Measurements from ENCODE around the gene CDH20. TPM values are rescaled to one million over a fixed set of nuclear protein-coding genes. Genes with fewer than 3 reads are reported as not detected.

Gene CDH20
- polyA plus RNA-seq, 2 of the 4 experiments (the other 2 are of a cell fraction): not detected

DNA sequence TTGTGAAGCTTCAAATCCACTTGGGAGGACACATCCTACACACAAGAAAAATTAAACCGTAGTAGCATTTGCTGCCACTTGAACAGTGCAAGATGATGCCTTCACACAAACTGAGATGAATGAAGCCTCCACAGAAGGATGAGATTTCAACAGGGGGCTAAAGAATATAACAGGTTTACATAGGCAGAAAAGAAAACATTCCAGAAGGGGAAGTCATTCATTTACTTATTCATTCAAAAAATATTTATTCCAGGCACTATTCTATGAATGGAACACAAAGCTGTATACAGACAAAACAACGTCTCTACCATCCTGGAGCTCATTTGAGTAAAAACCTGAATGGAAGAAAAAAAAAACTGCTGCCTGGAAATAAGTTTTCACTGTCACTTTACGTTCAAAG lies 170.5 kb downstream of the CDH20 start:
- FAIRE-seq (no peak), DNase-seq (ENCODE audit: low read depth in 1 of 2, low spot score in 1 of 2) (no peak), ATAC-seq (no peak)
- Histone ChIP-seq H3K4me2 (no peak overlapping the region), H3K4me3 (no peak overlapping the region), H3K27ac (no peak overlapping the region), H3K4me1 (no peaks in the 10 kb centered on the region), H3K9me3 (no peaks in the 10 kb centered on the region)
- ChIA-PET POLR2A (no interaction called here), CTCF (interaction anchor here (0.6 to 2.9 kb wide), 6 partner anchors 10 to 1598 kb away, joined by 3 to 16 read pairs (median 10); no protein-coding TSS in a partner anchor)
- TF ChIP-seq TFCP2L1 (CRISPR knock-in tag; IDR thresholded peaks at IDR 0.05): no peak
- no peak for TF ChIP-seq MYC (IDR thresholded peaks at IDR 0.05; ENCODE audit: borderline replicate concordance, low read length)
- no peak for TF ChIP-seq GATA3 (IDR thresholded peaks at IDR 0.05; ENCODE audit: borderline replicate concordance)
- TF ChIP-seq, protein P1, sequence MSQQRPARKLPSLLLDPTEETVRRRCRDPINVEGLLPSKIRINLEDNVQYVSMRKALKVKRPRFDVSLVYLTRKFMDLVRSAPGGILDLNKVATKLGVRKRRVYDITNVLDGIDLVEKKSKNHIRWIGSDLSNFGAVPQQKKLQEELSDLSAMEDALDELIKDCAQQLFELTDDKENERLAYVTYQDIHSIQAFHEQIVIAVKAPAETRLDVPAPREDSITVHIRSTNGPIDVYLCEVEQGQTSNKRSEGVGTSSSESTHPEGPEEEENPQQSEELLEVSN (IDR thresholded peaks at IDR 0.05; ENCODE audit: borderline replicate concordance, low read depth): no peak
- no peak for TF ChIP-seq RCOR1 (IDR thresholded peaks at IDR 0.05; ENCODE audit: low read depth, low read length)
- TF ChIP-seq, protein P2, sequence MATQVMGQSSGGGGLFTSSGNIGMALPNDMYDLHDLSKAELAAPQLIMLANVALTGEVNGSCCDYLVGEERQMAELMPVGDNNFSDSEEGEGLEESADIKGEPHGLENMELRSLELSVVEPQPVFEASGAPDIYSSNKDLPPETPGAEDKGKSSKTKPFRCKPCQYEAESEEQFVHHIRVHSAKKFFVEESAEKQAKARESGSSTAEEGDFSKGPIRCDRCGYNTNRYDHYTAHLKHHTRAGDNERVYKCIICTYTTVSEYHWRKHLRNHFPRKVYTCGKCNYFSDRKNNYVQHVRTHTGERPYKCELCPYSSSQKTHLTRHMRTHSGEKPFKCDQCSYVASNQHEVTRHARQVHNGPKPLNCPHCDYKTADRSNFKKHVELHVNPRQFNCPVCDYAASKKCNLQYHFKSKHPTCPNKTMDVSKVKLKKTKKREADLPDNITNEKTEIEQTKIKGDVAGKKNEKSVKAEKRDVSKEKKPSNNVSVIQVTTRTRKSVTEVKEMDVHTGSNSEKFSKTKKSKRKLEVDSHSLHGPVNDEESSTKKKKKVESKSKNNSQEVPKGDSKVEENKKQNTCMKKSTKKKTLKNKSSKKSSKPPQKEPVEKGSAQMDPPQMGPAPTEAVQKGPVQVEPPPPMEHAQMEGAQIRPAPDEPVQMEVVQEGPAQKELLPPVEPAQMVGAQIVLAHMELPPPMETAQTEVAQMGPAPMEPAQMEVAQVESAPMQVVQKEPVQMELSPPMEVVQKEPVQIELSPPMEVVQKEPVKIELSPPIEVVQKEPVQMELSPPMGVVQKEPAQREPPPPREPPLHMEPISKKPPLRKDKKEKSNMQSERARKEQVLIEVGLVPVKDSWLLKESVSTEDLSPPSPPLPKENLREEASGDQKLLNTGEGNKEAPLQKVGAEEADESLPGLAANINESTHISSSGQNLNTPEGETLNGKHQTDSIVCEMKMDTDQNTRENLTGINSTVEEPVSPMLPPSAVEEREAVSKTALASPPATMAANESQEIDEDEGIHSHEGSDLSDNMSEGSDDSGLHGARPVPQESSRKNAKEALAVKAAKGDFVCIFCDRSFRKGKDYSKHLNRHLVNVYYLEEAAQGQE (IDR thresholded peaks at IDR 0.05): no peak
- 8% methylated on average over 3 of the region's 3 CpGs for WGBS (ENCODE audit: missing lambda C conversion rate)

DNA sequence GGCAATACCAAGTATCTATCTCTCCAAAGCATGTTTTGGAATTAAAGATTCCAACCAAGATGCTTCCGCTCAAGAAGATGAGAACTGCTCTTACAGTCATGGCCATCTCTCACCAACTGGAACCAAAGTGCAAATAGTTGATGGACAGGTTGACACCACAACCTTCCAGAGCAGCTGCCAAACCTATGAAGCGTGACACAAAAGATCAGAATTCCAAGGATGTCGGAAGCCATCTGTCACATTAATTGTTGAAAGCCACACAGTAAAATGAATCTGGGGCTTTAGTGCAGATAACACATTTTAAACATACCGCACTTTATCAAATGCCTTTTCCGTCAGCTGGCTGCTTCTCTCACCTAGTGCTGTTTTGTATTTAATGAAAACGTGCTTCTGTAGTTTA lies 195.7 kb downstream of the CDH20 start:
- ChIA-PET POLR2A (no interaction called here), CTCF (no interaction called here)
- Histone ChIP-seq H3K4me3 (no peak overlapping the region), H3K4me2 (no peak overlapping the region), H3K27ac (no peak overlapping the region), H3K4me1 (no peaks in the 10 kb centered on the region), H3K9me3 (no peaks in the 10 kb centered on the region)
- ATAC-seq (no peak), FAIRE-seq (no peak), DNase-seq (ENCODE audit: low read depth in 1 of 2, low spot score in 1 of 2) (no peak)
- TF ChIP-seq CHD2 (IDR thresholded peaks at IDR 0.05; ENCODE audit: low read length, partially characterized antibody) (no peak), ZNF302 (CRISPR knock-in tag; IDR thresholded peaks at IDR 0.05) (no peak), POLR2AphosphoS2 (conservative IDR thresholded peaks at IDR 0.05; ENCODE audit: low read length) (no peak), RFX5 (IDR thresholded peaks at IDR 0.05) (no peak), HOXB5 (CRISPR knock-in tag; IDR thresholded peaks at IDR 0.05) (no peak), JUNB (IDR thresholded peaks at IDR 0.05) (no peak), EHMT2 (IDR thresholded peaks at IDR 0.05; ENCODE audit: low read depth) (no peak), MAZ (IDR thresholded peaks at IDR 0.05; ENCODE audit: borderline replicate concordance, low read depth, low read length) (no peak), EP300 (IDR thresholded peaks at IDR 0.05) (no peak), KDM1A (IDR thresholded peaks at IDR 0.05; ENCODE audit: low read depth) (no peak)
- TF ChIP-seq, protein P3, sequence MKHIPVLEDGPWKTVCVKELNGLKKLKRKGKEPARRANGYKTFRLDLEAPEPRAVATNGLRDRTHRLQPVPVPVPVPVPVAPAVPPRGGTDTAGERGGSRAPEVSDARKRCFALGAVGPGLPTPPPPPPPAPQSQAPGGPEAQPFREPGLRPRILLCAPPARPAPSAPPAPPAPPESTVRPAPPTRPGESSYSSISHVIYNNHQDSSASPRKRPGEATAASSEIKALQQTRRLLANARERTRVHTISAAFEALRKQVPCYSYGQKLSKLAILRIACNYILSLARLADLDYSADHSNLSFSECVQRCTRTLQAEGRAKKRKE (CRISPR knock-in tag; IDR thresholded peaks at IDR 0.05; ENCODE audit: low read depth): no peak
- TF ChIP-seq, protein P4, sequence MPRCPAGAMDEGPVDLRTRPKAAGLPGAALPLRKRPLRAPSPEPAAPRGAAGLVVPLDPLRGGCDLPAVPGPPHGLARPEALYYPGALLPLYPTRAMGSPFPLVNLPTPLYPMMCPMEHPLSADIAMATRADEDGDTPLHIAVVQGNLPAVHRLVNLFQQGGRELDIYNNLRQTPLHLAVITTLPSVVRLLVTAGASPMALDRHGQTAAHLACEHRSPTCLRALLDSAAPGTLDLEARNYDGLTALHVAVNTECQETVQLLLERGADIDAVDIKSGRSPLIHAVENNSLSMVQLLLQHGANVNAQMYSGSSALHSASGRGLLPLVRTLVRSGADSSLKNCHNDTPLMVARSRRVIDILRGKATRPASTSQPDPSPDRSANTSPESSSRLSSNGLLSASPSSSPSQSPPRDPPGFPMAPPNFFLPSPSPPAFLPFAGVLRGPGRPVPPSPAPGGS (IDR thresholded peaks at IDR 0.05): no peak
- WGBS (ENCODE audit: missing lambda C conversion rate): 56% methylated on average over 6 of the region's 6 CpGs

DNA sequence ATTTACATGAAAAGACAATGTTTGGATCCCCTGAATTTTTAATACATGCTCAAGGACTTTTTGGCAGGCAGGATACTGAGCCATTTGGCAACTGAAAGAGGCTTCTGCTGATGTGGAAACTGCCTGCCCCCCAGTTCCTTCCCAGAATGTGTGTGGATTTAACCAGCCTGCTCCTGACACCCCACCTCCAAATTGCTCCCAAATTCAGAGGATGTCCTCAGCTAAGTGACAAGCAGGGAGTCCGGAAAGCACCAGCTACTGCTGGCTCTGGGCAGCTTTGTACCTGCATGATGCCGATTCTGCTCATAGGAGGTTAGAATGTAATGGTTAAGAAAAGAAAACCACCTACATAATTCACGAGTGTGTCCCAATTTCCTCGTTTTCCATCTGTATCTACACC lies 197.5 kb downstream of the CDH20 start:
- ATAC-seq: no peak
- Histone ChIP-seq H3K9me3 (no peaks in the 10 kb centered on the region), H3K4me3 (no peak overlapping the region), H3K4me2 (no peak overlapping the region), H3K4me1 (no peaks in the 10 kb centered on the region), H3K27ac (no peak overlapping the region)
- ChIA-PET CTCF (no interaction called here), POLR2A (no interaction called here)
- 2% methylated on average over 4 of the region's 4 CpGs for WGBS (ENCODE audit: missing lambda C conversion rate)
- DNase-seq (ENCODE audit: low read depth in 1 of 2, low spot score in 1 of 2): no peak
- TF ChIP-seq MAZ (IDR thresholded peaks at IDR 0.05; ENCODE audit: borderline replicate concordance, low read depth, low read length): no peak
- TF ChIP-seq, protein P2 (IDR thresholded peaks at IDR 0.05): no peak
- no peak for TF ChIP-seq NR3C1 (IDR thresholded peaks at IDR 0.05)
- TF ChIP-seq POLR2AphosphoS2 (conservative IDR thresholded peaks at IDR 0.05; ENCODE audit: low read length): no peak
- no peak for TF ChIP-seq NFE2L2 (conservative IDR thresholded peaks at IDR 0.05; ENCODE audit: low read length)
- TF ChIP-seq TFCP2L1 (CRISPR knock-in tag; IDR thresholded peaks at IDR 0.05): no peak
- no peak for TF ChIP-seq KDM1A (IDR thresholded peaks at IDR 0.05; ENCODE audit: low read depth)
- no peak for FAIRE-seq

All from A549 (cell line).